HG02588 (cell line): Measurements from ENCODE around the gene METTL9.
"Not testable (repeated sequence)": the region's sequence is repeated elsewhere in the genome, so short reads cannot be mapped to it uniquely, and the experiment has no call there.

Experiments
- ATAC-seq: cut with Tn5 transposase; IDR thresholded peaks from one replicate; pipeline ENCODE4 v1.9.1; 2021; ENCODE audit warnings: mild to moderate bottlenecking, moderate library complexity; ENCODE audit not compliant: unreplicated experiment

Gene METTL9

GRCh38 chr16:21610006-21610544 lies 10.7 kb downstream of the METTL9 start:
- no peak for ATAC-seq

- ATAC-seq: no peak
Measured at GRCh38 chr16:21610766-21611165, 11.4 kb downstream of the METTL9 start.

GRCh38 chr16:21611198-21611555 lies 11.8 kb downstream of the METTL9 start:
- no peak for ATAC-seq

GRCh38 chr16:21611556-21612384 lies 12.4 kb downstream of the METTL9 start:
- ATAC-seq: no peak

GRCh38 chr16:21613361-21613760 lies 14.0 kb downstream of the METTL9 start:
- ATAC-seq: no peak

GRCh38 chr16:21613781-21614180 lies 14.4 kb downstream of the METTL9 start:
- ATAC-seq: no peak

- no peak for ATAC-seq
Measured at GRCh38 chr16:21614896-21615295, 15.5 kb downstream of the METTL9 start.

- ATAC-seq: no peak
Measured at GRCh38 chr16:21617607-21618006, 18.2 kb downstream of the METTL9 start.

GRCh38 chr16:21618281-21618680 lies 18.9 kb downstream of the METTL9 start:
- no peak for ATAC-seq

- ATAC-seq: no peak
Measured at GRCh38 chr16:21619765-21620425, 20.5 kb downstream of the METTL9 start.

- no peak for ATAC-seq
Measured at GRCh38 chr16:21620592-21620991, 21.2 kb downstream of the METTL9 start.

- ATAC-seq: no peak
Measured at GRCh38 chr16:21622545-21622944, 23.2 kb downstream of the METTL9 start.

GRCh38 chr16:21625026-21625425 lies 25.6 kb downstream of the METTL9 start:
- no peak for ATAC-seq

- ATAC-seq: no peak
Measured at GRCh38 chr16:21626659-21627277, 27.4 kb downstream of the METTL9 start.

GRCh38 chr16:21628121-21628726 lies 28.8 kb downstream of the METTL9 start:
- no peak for ATAC-seq

GRCh38 chr16:21628772-21629171 lies 29.4 kb downstream of the METTL9 start:
- ATAC-seq: no peak

- ATAC-seq: not testable (repeated sequence)
Measured at GRCh38 chr16:21629616-21630539, 30.5 kb downstream of the METTL9 start.

GRCh38 chr16:21630866-21631265 lies 31.5 kb downstream of the METTL9 start:
- ATAC-seq: not testable (repeated sequence)

- not testable (repeated sequence) for ATAC-seq
Measured at GRCh38 chr16:21631376-21631775, 32.0 kb downstream of the METTL9 start.

- ATAC-seq: not testable (repeated sequence)
Measured at GRCh38 chr16:21631951-21632575, 32.7 kb downstream of the METTL9 start.
